Endothelial cell of umbilical vein (primary cell): ENCODE measurements around the gene SDC1. TPM values are rescaled to one million over a fixed set of nuclear protein-coding genes. Genes with fewer than 3 reads are reported as not detected.

Experiments used
- BruUV-seq: library from RNA; stranded (reverse); fragments of 400-500 nt; replicated peaks from 2 replicates; lab custom pipeline; 2021; lab: Mats Ljungman, UMichigan
- CTCF ChIA-PET: fragments of 300-600, 350-600 bp; sonication (Branson Sonifier 250); formaldehyde crosslinking; loops from one replicate; lab custom pipeline; 2021; ENCODE audit warnings: antibody characterized with exemption, inconsistent platforms; lab: Charles Lee
- POLR2A ChIA-PET: fragments of 300-600, 350-600 bp; sonication (Branson Sonifier 250); formaldehyde crosslinking; loops from one replicate; lab custom pipeline; 2021; ENCODE audit warnings: antibody characterized with exemption, inconsistent platforms; lab: Charles Lee
- DNase-seq: peaks from one replicate; pipeline ENCODE4 v3.0.0-alpha.2; 2011; ENCODE audit warnings: low read depth, low spot score
- FAIRE-seq: peaks from 2 replicates; lab custom pipeline; 2011; peaks lifted over from hg19 to GRCh38; lab: Jason Lieb, UNC
- H2AFZ ChIP-seq: 2 replicates; pipeline ENCODE4 v1.6.0; 2012; ENCODE audit warnings: low read depth, low read length, control low read depth, inconsistent platforms
- H3K27ac ChIP-seq: 2 replicates; pipeline ENCODE4 v1.5.1; 2011; ENCODE audit warnings: low read depth, mild to moderate bottlenecking, control low read depth, low read length, moderate library complexity; ENCODE audit not compliant: insufficient read depth
- H3K27me3 ChIP-seq, 2 experiments: 2 replicates each; pipeline versions ENCODE4 v1.6.0 to v1.6.1; 2011; ENCODE audit warnings: low read length in 2 of 2, mixed read lengths in 1 of 2; ENCODE audit not compliant: control insufficient read depth in 2 of 2, insufficient read depth in 2 of 2
- H3K36me3 ChIP-seq, 2 experiments: 2 replicates in 1 of 2; 3 replicates in 1 of 2; pipeline ENCODE4 v1.5.1; 2011; ENCODE audit warnings: low read length in 2 of 2, mild to moderate bottlenecking in 1 of 2, moderate library complexity in 1 of 2; ENCODE audit not compliant: control insufficient read depth in 2 of 2, insufficient read depth in 2 of 2; ENCODE audit errors: extremely low read depth in 1 of 2
- H3K4me1 ChIP-seq: 3 replicates; pipeline ENCODE4 v1.5.1; 2011; ENCODE audit warnings: mild to moderate bottlenecking, low read length; ENCODE audit not compliant: control insufficient read depth, insufficient read depth; ENCODE audit errors: extremely low read depth
- H3K4me2 ChIP-seq: 2 replicates; pipeline ENCODE4 v1.6.1; 2011; ENCODE audit warnings: low read length, control low read depth, mixed read lengths; ENCODE audit not compliant: insufficient read depth
- H3K4me3 ChIP-seq, 3 experiments: fragments of 200-600 bp in 1 of 3; sonication (generic), shearing (Covaris generic) in 1 of 3; replicated peaks in 1 of 3; 2 replicates each; pipeline ENCODE4 v1.5.1; 2011 to 2016; ENCODE audit warnings: control low read depth in 3 of 3, low read length in 3 of 3, mild to moderate bottlenecking in 2 of 3, inconsistent platforms in 1 of 3, low read depth in 1 of 3, moderate library complexity in 1 of 3; ENCODE audit not compliant: insufficient read depth in 1 of 3
- H3K79me2 ChIP-seq: 2 replicates; pipeline ENCODE4 v1.6.0; 2012; ENCODE audit warnings: low read length, inconsistent platforms; ENCODE audit not compliant: control insufficient read depth, insufficient read depth
- H3K9ac ChIP-seq: replicated peaks from 2 replicates; pipeline ENCODE3; 2011; ENCODE audit warnings: low read length, control low read depth; ENCODE audit not compliant: insufficient read depth; ENCODE audit errors: extremely low read depth
- H3K9me1 ChIP-seq: replicated peaks from 3 replicates; pipeline ENCODE4 v1.6.0; 2011; ENCODE audit warnings: mild to moderate bottlenecking, low read length; ENCODE audit not compliant: control insufficient read depth, insufficient read depth; ENCODE audit errors: extremely low read depth
- H3K9me3 ChIP-seq: replicated peaks from 2 replicates; pipeline ENCODE4 v1.5.1; 2012; ENCODE audit warnings: low read length, inconsistent platforms; ENCODE audit not compliant: control insufficient read depth, insufficient read depth
- H4K20me1 ChIP-seq: replicated peaks from 2 replicates; pipeline ENCODE3; 2011; ENCODE audit warnings: mild to moderate bottlenecking, low read length; ENCODE audit not compliant: control insufficient read depth, insufficient read depth; ENCODE audit errors: extremely low read depth
- EZH2 ChIP-seq: IDR thresholded peaks from 2 replicates; pipeline ENCODE4 v1.6.1; 2012; ENCODE audit warnings: borderline replicate concordance, low read depth, mild to moderate bottlenecking, moderate library complexity, low read length, inconsistent platforms; ENCODE audit not compliant: severe bottlenecking
- FOS ChIP-seq: IDR thresholded peaks from 2 replicates; pipeline ENCODE4 v1.6.1; 2011; ENCODE audit warnings: mild to moderate bottlenecking, low read length, moderate library complexity, borderline replicate concordance; ENCODE audit not compliant: insufficient read depth
- JUN ChIP-seq: IDR thresholded peaks from 2 replicates; pipeline ENCODE4 v1.6.1; 2011; ENCODE audit warnings: borderline replicate concordance, low read depth; ENCODE audit not compliant: insufficient read length, insufficient read depth
- MYC ChIP-seq: IDR thresholded peaks from one replicate; pipeline ENCODE4 v1.6.1; 2011; ENCODE audit warnings: mild to moderate bottlenecking, low read depth, low read length
- POLR2A ChIP-seq: IDR thresholded peaks from 2 replicates; pipeline ENCODE4 v1.6.1; 2012; ENCODE audit warnings: low read depth, mild to moderate bottlenecking, control low read depth, low read length
- POLR2AphosphoS5 ChIP-seq: IDR thresholded peaks from 2 replicates; pipeline ENCODE4 v1.6.1; 2012; ENCODE audit warnings: low read depth, mild to moderate bottlenecking, control low read depth, low read length, moderate library complexity; ENCODE audit not compliant: insufficient read depth
- dilution Hi-C: fragments of 300-500 bp; cut with MboI; formaldehyde crosslinking; loops from one replicate; pipeline ENCODE4 v1.15.0; 2019; ENCODE audit warnings: low sequenced_read_pairs; ENCODE audit not compliant: extremely low pct_ligation_motif_present
- intact Hi-C: fragments of 100-400 bp; cut with micrococcal nuclease; formaldehyde crosslinking; loops from one replicate; pipeline ENCODE4 v1.10.0; 2022
- polyA plus RNA-seq, 4 experiments: library from polyadenylated mRNA; depleted of rRNA in 3 of 4; stranded (reverse) in 3 of 4; unstranded in 1 of 4; fragments of >200 nt; gene quantifications; 2 replicates each; pipeline versions ENCODE4 v1.2.1 to v1.2.3, GENCODE V29; 2011 to 2012; ENCODE audit warnings: missing spikeins in 1 of 4
- total RNA-seq: library from RNA; stranded (reverse); gene quantifications from 2 replicates; pipeline ENCODE4 v1.2.3, GENCODE V29; 2021
- TF ChIP-seq, protein P1 (sequence below): IDR thresholded peaks from 2 replicates; pipeline ENCODE4 v1.6.1; 2011; ENCODE audit not compliant: insufficient read depth, insufficient read length
- TF ChIP-seq, protein P2 (sequence below), 2 donors: IDR thresholded peaks; 1 replicate in 1 of 2; 2 replicates in 1 of 2; pipeline ENCODE4 v1.5.1; 2011; ENCODE audit warnings: low read length in 2 of 2, mild to moderate bottlenecking in 2 of 2, moderate library complexity in 2 of 2, control low read depth in 1 of 2, inconsistent platforms in 1 of 2, low read depth in 1 of 2; ENCODE audit not compliant: insufficient read depth in 1 of 2; ENCODE audit errors: extremely low read depth in 1 of 2

The SDC1 gene
- total and polyA plus RNA-seq, 2 donors (not counting 3 experiments of a cell fraction or from before 2014, with no cell fraction given), result 3.2 to 4.0 TPM

DNA sequence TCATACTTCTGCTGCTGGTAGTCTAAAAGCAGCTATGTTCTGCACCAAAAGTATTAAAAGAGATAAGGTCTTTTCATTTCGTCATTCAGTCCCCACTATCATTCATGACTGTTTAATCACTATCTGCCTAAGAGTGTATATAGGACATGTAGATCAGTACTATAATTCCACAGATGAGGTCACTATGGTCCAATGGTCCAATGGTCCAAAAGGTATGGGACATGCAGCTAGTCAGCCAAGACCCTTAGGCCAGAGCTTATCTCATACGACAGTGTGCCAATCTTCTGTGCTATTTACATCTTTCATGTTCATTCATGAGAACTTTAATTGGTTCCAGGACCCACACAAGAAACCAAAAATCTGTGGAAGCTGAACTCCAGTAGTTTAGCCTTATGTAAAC lies 42.6 kb upstream of the SDC1 start:
- BruUV-seq, result no TSS peak
- FAIRE-seq (no peak), DNase-seq (no peak)
- Histone ChIP-seq H3K27ac (no peak overlapping the region), H3K4me3 (no peak overlapping the region), H3K9me3 (no peaks in the 10 kb centered on the region), H3K27me3 (no peaks in the 10 kb centered on the region), H3K36me3 (peaks cover 0 to 9% of the 10 kb centered on the region in 2 experiments), H3K9me1 (no peaks in the 10 kb centered on the region), H3K4me2 (no peak overlapping the region), H3K4me1 (no peaks in the 10 kb centered on the region), H3K79me2 (peaks cover 10% of the 10 kb centered on the region), H4K20me1 (no peaks in the 10 kb centered on the region), H2AFZ (no peak overlapping the region), H3K9ac (no peak overlapping the region)
- intact Hi-C loops, result no loop called here
- TF ChIP-seq, protein P1, sequence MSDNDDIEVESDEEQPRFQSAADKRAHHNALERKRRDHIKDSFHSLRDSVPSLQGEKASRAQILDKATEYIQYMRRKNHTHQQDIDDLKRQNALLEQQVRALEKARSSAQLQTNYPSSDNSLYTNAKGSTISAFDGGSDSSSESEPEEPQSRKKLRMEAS, result no peak
- TF ChIP-seq JUN, result no peak
- TF ChIP-seq FOS, result no peak
- TF ChIP-seq EZH2, result no peak
- no peak for TF ChIP-seq POLR2A
- no peak for TF ChIP-seq MYC
- TF ChIP-seq, protein P2, sequence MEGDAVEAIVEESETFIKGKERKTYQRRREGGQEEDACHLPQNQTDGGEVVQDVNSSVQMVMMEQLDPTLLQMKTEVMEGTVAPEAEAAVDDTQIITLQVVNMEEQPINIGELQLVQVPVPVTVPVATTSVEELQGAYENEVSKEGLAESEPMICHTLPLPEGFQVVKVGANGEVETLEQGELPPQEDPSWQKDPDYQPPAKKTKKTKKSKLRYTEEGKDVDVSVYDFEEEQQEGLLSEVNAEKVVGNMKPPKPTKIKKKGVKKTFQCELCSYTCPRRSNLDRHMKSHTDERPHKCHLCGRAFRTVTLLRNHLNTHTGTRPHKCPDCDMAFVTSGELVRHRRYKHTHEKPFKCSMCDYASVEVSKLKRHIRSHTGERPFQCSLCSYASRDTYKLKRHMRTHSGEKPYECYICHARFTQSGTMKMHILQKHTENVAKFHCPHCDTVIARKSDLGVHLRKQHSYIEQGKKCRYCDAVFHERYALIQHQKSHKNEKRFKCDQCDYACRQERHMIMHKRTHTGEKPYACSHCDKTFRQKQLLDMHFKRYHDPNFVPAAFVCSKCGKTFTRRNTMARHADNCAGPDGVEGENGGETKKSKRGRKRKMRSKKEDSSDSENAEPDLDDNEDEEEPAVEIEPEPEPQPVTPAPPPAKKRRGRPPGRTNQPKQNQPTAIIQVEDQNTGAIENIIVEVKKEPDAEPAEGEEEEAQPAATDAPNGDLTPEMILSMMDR (IDR thresholded peaks at IDR 0.05; ENCODE audit: extremely low read depth in 1 of 2, insufficient read depth in 1 of 2, low read depth in 1 of 2, low read length in 2 of 2), result no peak
- TF ChIP-seq POLR2AphosphoS5, result no peak
- dilution Hi-C loops, result no loop called here
- CTCF ChIA-PET, result no interaction called here
- POLR2A ChIA-PET, result no interaction called here
